KBM-7 (cell line): ENCODE results near the gene CSMD2.
A peak's percentile ranks its signal among the peaks of the same experiment; 100 is the strongest.
"Not testable (repeated sequence)": the region's sequence is repeated elsewhere in the genome, so short reads cannot be mapped to it uniquely, and the experiment has no call there.

Experiments
- DNase-seq: peaks from one replicate; pipeline ENCODE4 v3.0.0-alpha.2; 2015
- in situ Hi-C: fragments of 300-500 bp; cut with MboI; formaldehyde crosslinking; loops from 2 replicates; pipeline ENCODE4 v1.14.3; 2020; ENCODE audit warnings: low sequenced_read_pairs, low pct_unique_long_range_greater_than_20kb, mixed read lengths

CSMD2 gene

GRCh38 chr1:34024485-34024884, 140.5 kb downstream of the CSMD2 start:
- in situ Hi-C loops: no loop called here
- no peak for DNase-seq

DNA sequence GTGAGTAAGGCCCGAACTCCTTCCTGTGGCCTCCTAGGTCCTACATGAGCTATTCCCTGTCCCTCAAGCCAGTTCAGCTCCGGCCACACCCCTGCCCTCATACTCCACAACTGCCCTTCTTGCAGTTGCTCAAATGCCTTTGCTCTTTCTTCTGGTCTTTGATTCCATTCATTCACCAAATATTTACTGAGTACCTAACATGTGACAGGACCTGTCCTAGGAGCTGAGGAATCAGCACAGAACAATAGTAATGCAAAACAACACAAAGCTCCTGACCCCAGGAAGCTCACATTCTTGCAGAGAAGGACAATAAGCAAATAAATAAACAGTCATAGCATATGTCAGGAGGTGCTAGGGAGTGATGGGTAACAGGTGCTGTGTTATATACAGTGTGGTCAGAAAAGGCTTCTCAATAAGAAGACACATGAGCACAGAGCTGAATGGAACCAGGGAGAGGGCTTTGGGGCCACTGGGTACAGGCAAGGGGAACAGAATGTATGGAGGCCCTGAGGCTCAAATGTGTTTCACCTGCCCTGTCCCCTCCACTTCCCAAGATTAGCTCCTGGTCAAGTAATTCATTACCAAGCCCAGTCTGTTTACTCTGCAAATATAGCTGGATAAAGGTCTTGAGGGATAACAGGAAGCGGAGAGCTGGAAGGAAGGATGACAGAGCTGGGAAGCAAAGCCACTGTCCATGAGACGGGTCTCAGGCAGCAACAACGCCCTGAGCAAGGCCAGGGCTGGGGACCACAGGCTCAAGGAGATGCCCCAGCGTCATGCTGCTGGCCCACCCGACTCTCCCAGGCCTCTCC, 145.1 kb downstream of the CSMD2 start:
- in situ Hi-C loops: no loop called here
- DNase-seq: no peak

GRCh38 chr1:34018285-34018684, 146.7 kb downstream of the CSMD2 start:
- in situ Hi-C loops: no loop called here

DNA sequence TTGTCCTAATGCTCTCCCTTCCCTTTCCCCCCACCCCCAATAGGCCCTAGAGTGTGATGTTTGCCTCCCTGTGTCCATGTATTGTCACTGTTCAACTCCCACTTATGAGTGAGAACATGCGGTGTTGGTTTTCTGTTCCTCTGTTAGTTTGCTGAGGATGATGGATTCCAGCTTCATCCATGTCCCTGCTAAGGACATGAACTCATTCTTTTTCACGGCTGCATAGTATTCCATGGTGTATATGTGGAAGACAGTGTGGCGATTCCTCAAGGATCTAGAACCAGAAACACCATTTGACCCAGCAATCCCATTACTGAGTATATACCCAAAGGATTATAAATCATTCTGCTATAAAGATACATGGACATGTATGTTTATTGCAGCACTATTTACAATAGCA, 148.7 kb downstream of the CSMD2 start:
- in situ Hi-C loops: not testable (repeated sequence)

More at GRCh38 chr1:34018285-34018684, 146.7 kb downstream of the CSMD2 start:
- no peak for DNase-seq

GRCh38 chr1:34013958-34014737, 150.9 kb downstream of the CSMD2 start:
- in situ Hi-C loops: no loop called here
- peak; percentile 5 for DNase-seq

More for the DNA sequence above, 148.7 kb downstream of the CSMD2 start:
- not testable (repeated sequence) for DNase-seq

- DNase-seq: no peak
- in situ Hi-C loops: no loop called here
Measured at GRCh38 chr1:34013136-34013535, 151.9 kb downstream of the CSMD2 start.

GRCh38 chr1:34009340-34009985, 155.6 kb downstream of the CSMD2 start:
- in situ Hi-C loops: no loop called here

DNA sequence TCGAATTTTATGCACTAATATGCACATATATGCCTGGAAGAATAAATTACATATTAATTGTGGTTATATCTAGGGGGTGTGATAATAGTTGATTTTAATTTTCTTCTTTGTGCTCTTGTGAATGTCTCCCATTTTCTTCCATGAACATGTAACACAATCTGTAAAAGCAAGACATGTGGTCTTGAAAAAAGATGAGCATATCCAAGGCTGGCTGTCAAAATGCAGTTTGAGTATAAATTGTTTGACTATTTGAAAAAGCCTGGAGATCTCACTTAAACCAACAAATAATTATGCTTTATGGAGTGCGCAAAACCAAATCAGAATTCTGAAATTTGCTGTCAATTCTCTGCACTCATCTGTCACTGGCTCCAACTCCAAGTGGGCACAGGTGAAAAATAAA, 157.3 kb downstream of the CSMD2 start:
- DNase-seq: no peak
- in situ Hi-C loops: no loop called here

More at GRCh38 chr1:34009340-34009985, 155.6 kb downstream of the CSMD2 start:
- DNase-seq: no peak

- in situ Hi-C loops: no loop called here
- DNase-seq: no peak
Measured at GRCh38 chr1:34005309-34005708, 159.7 kb downstream of the CSMD2 start.

GRCh38 chr1:34002810-34003209, 162.2 kb downstream of the CSMD2 start:
- no peak for DNase-seq
- in situ Hi-C loops: no loop called here

DNA sequence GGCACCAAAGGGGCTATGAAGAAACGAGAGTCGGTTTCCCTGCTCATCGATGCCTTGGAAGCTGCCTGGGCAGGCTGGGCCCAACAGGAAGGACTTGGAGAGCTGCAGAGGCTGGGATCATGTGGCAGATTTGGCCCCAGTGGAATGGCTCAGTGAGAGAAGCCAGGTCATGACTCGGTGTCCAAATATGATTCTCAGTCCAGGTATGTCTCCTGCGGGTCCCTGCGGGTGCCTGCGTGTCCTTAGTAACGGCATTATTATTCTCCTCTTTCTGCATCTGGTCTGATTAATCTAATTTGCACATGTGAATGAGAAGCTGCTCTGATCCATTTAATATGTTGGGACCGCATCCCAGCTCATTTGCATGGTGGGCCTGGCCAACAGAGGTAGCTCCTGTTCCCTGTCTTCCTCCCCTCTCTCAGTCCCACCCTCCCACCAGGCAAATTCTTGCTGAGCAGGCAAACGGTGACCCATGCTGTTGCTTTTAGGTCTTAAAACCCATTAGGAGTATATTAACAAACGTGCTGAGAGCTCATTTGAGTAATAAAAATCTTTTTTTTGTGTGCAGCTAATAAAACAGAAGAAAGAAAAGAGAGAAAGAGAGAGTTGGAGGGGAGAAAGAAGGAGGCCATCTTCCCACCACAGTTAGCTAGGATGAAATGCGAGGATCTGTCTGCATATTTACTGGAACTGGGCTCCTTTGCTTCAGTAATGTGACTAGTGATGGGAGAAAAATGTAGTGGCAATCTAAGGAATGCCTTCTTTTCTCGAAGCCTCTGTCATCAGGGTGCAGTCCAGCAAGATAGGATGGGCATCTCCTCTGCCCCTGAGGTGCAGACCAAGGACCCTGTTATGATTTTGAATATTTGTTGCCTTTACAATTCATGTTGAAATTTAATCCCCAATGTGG, 167.6 kb downstream of the CSMD2 start:
- in situ Hi-C loops: no loop called here

DNA sequence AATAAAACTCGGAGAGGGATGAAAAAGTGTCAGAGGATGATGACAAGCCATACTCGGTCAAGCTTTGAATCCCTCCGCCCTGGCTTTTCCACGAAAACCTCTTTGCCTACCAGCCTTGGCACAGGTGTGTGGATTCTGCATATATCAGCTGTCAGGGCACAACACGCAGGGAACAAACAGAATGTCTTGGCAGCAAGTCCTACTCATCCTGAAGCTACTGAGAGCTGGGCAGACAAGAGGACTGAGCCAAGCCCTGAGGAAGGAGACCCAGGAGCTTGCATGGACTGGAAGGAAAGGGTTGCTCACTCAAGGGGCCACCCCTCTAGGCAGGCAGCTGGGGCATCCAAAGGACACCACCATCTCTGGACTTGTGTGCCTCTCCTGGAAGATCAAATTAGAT, 168.7 kb downstream of the CSMD2 start:
- no peak for DNase-seq
- in situ Hi-C loops: no loop called here

More for the DNA sequence above, 167.6 kb downstream of the CSMD2 start:
- no peak for DNase-seq

GRCh38 chr1:33993301-33993700, 171.7 kb downstream of the CSMD2 start:
- in situ Hi-C loops: no loop called here
- DNase-seq: no peak

- in situ Hi-C loops: no loop called here
- no peak for DNase-seq
Measured at GRCh38 chr1:33990281-33990680, 174.7 kb downstream of the CSMD2 start.

DNA sequence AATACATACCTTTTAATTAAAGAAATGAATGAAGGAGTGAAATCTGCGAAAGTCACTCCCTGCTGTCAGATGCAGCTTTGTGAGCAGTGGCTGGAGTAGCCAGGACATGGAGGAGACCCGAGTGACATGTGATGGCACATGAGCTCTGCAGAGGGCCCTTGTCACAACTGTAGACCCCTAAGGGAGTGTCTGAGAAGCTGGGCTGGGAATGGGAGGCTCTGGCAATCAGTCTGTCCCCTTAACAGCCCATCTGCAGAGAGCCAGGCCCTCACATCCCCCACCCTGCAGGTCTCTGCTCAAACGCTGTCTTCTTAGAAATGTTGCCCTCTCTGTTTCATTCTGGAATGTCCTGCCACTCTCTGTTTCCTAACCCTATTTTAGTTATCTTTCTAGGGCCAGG, 176.9 kb downstream of the CSMD2 start:
- in situ Hi-C loops: no loop called here

GRCh38 chr1:33986390-33987095, 178.5 kb downstream of the CSMD2 start:
- in situ Hi-C loops: no loop called here
- DNase-seq: no peak

More for the DNA sequence above, 176.9 kb downstream of the CSMD2 start:
- no peak for DNase-seq

- no peak for DNase-seq
- in situ Hi-C loops: no loop called here
Measured at GRCh38 chr1:33985656-33986055, 179.4 kb downstream of the CSMD2 start.

DNA sequence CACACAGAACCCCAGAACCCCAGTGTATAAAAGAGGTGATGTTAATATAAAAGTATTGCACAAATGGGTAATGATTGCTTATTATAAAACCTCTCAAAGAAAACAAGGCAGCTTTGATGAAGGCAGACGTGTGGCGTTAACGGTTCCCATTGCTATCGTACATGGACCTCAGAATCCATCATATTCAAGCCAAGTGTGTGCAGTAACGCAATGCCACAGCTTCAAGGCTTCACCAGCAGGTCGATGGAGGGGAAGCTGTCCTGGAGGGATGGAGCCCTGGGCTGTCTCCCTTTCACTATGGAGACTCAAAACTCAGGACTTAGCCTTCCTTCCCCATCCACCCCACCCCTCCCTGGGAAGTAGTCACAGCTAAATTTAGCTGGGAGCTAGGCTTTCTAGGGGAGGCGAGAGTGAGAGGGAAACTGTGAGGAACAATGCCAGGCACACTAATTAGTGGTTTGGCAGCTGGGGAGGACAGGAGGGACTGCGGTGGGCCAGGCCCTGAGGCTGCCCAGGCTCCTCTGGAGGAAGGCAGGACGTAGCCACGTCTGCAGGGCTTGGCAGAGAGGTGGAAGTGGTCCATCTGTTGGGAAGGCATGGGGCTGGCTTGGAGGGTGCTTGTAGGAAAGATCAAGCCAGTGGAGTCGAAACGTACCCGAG, 180.0 kb downstream of the CSMD2 start:
- no peak for DNase-seq
- in situ Hi-C loops: no loop called here
